Measurements from ENCODE around the gene AR. TPM values are rescaled to one million over a fixed set of nuclear protein-coding genes. Genes with fewer than 3 reads are reported as not detected.

Gene AR
- 2.8 TPM for polyA plus RNA-seq (2013, experiment 1 of 2)
- 2.8 TPM for polyA plus RNA-seq (2013, experiment 2 of 2)

- Histone ChIP-seq H3K36me3 (ENCODE audit: control insufficient read depth, insufficient read depth, low read length) (no peaks in the 10 kb centered on the region), H3K27ac (ENCODE audit: low read depth, low read length) (peak within 1 kb of the TSS; percentile 44), H2BK15ac (replicated peaks; ENCODE audit: low read depth) (no peak within 1 kb of the TSS), H4K5ac (ENCODE audit: low read length) (no peak within 1 kb of the TSS), H3K9ac (ENCODE audit: low read length) (peak within 1 kb of the TSS; percentile 61), H3K79me2 (ENCODE audit: control insufficient read depth, insufficient read depth, low read length) (no peaks in the 10 kb centered on the region), H3K4ac (ENCODE audit: low read depth, low read length) (no peak within 1 kb of the TSS), H3K4me3 (ENCODE audit: low read length) (peak within 1 kb of the TSS; percentile 29), H2BK120ac (ENCODE audit: low read depth, low read length) (no peak within 1 kb of the TSS), H3K4me2 (ENCODE audit: low read length) (peak within 1 kb of the TSS; percentile 68), H3K27me3 (ENCODE audit: insufficient read depth, low read length, poor library complexity) (no peaks in the 10 kb centered on the region), H2AK5ac (ENCODE audit: low read length) (no peak within 1 kb of the TSS), H4K8ac (ENCODE audit: low read depth, low read length) (no peak within 1 kb of the TSS), H3K4me1 (ENCODE audit: control insufficient read depth, low read depth, low read length) (no peaks in the 10 kb centered on the region), H3K79me1 (ENCODE audit: low read length) (no peaks in the 10 kb centered on the region), H3K23ac (ENCODE audit: low read length) (no peak within 1 kb of the TSS), H3K56ac (ENCODE audit: low read length) (peak within 1 kb of the TSS; percentile 73), H2BK5ac (ENCODE audit: low read length) (no peak within 1 kb of the TSS), H3K18ac (ENCODE audit: low read length) (peak within 1 kb of the TSS; percentile 72)
- DNase-seq: peak; percentile 84
- no CpG with 5 or more reads among the region's 30 CpGs for WGBS (ENCODE audit: extremely low coverage, insufficient coverage, low lambda C conversion rate)
Measured at GRCh38 chrX:67543818-67544217, at the start of gene AR. AR (plus strand) TSS chrX:67544021; CDS start chrX:67545147, 1,126 bp downstream.

DNA sequence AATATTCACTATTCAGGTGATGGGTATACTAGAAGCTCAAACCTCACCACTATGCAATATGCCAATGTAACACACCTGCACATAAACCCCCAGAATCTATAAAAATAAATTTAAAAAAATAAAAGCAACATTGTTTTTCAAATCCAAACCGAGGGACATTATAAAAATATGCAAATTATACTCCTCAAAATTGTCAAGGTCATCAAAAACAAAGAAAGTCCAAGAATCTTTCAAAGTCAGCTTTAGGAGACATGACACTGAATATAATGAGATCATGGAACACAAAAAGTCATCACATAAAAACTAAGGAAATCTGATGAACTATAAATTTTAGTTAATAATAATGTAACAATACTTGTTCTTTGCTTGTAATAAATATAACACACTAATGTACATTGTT, 43.2 kb upstream of the AR start:
- Histone ChIP-seq H3K18ac (ENCODE audit: low read length) (no peak overlapping the region), H3K4me2 (ENCODE audit: low read length) (no peak overlapping the region), H3K36me3 (ENCODE audit: control insufficient read depth, insufficient read depth, low read length) (no peaks in the 10 kb centered on the region), H3K27ac (ENCODE audit: low read depth, low read length) (no peak overlapping the region), H4K5ac (ENCODE audit: low read length) (no peak overlapping the region), H3K4me1 (ENCODE audit: control insufficient read depth, low read depth, low read length) (no peaks in the 10 kb centered on the region), H2BK5ac (ENCODE audit: low read length) (no peak overlapping the region), H3K79me2 (ENCODE audit: control insufficient read depth, insufficient read depth, low read length) (no peaks in the 10 kb centered on the region), H2BK120ac (ENCODE audit: low read depth, low read length) (no peak overlapping the region), H3K9ac (ENCODE audit: low read length) (no peak overlapping the region), H3K4me3 (ENCODE audit: low read length) (no peak overlapping the region), H3K56ac (ENCODE audit: low read length) (no peak overlapping the region), H3K27me3 (ENCODE audit: insufficient read depth, low read length, poor library complexity) (no peaks in the 10 kb centered on the region), H3K4ac (ENCODE audit: low read depth, low read length) (no peak overlapping the region), H4K8ac (ENCODE audit: low read depth, low read length) (no peak overlapping the region), H3K79me1 (ENCODE audit: low read length) (no peaks in the 10 kb centered on the region), H2AK5ac (ENCODE audit: low read length) (no peak overlapping the region), H3K23ac (ENCODE audit: low read length) (no peak overlapping the region), H2BK15ac (replicated peaks; ENCODE audit: low read depth) (no peak overlapping the region)
- WGBS (ENCODE audit: extremely low coverage, insufficient coverage, low lambda C conversion rate): no CpG with 5 or more reads among the region's 1 CpG
- DNase-seq: no peak

- H3K27ac ChIP-seq (ENCODE audit: low read depth, low read length): no peak overlapping the region
- H3K4me3 ChIP-seq (ENCODE audit: low read length): no peak overlapping the region
- H3K79me1 ChIP-seq (ENCODE audit: low read length): no peaks in the 10 kb centered on the region
- H3K79me2 ChIP-seq (ENCODE audit: control insufficient read depth, insufficient read depth, low read length): no peaks in the 10 kb centered on the region
- no peaks in the 10 kb centered on the region for H3K27me3 ChIP-seq (ENCODE audit: insufficient read depth, low read length, poor library complexity)
- no peak overlapping the region for H3K9ac ChIP-seq (ENCODE audit: low read length)
- no peak overlapping the region for H2BK5ac ChIP-seq (ENCODE audit: low read length)
- H3K23ac ChIP-seq (ENCODE audit: low read length): no peak overlapping the region
- no peak for DNase-seq
- H2BK120ac ChIP-seq (ENCODE audit: low read depth, low read length): no peak overlapping the region
- no peak overlapping the region for H3K18ac ChIP-seq (ENCODE audit: low read length)
- H4K8ac ChIP-seq (ENCODE audit: low read depth, low read length): no peak overlapping the region
- H3K4me1 ChIP-seq (ENCODE audit: control insufficient read depth, low read depth, low read length): no peaks in the 10 kb centered on the region
- no peak overlapping the region for H3K4ac ChIP-seq (ENCODE audit: low read depth, low read length)
- no peak overlapping the region for H4K5ac ChIP-seq (ENCODE audit: low read length)
- H2BK15ac ChIP-seq (replicated peaks; ENCODE audit: low read depth): no peak overlapping the region
- H3K36me3 ChIP-seq (ENCODE audit: control insufficient read depth, insufficient read depth, low read length): no peaks in the 10 kb centered on the region
- H2AK5ac ChIP-seq (ENCODE audit: low read length): no peak overlapping the region
- H3K4me2 ChIP-seq (ENCODE audit: low read length): no peak overlapping the region
- no peak overlapping the region for H3K56ac ChIP-seq (ENCODE audit: low read length)
Measured at GRCh38 chrX:67503004-67503403, 40.8 kb upstream of the AR start.

DNA sequence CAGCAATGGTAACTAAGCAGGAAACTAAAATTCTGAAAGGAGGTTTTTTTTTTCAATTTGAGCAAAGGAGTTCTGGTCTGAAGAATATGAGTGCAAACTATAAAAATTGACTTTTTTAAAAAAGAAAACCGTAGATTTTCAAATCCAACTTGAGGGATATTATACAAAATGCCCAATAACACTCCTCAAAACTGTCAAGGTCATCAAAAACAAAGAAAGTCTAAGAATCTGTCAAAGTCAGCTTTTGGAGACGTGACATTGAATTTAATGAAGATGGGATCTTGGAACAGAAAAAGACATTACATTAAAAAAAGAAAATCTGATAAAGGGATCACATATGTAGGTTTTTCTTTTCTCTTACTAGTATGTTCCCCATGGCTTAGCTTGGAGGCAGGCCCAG, 40.4 kb upstream of the AR start:
- no peak overlapping the region for H3K4me3 ChIP-seq (ENCODE audit: low read length)
- DNase-seq: no peak

DNA sequence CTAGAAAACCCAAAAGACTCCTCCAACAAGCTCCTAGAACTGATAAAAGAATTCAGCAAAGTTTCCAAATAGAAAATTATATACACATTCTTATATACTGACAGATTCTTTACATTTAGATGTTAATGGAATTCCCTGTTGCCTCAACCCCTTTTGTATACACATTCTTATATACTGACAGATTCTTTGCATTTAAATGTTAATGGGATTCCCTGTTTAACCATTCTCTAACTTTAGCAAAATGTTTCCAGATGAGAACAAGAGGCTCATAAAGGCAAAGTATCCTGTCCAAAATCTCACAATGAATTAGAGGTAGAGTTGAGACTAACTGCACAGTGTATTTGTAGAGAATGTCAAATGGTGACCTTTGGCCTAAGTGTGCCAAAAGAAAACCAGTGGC, 23.1 kb upstream of the AR start:
- no peaks in the 10 kb centered on the region for H3K79me1 ChIP-seq (ENCODE audit: low read length)
- no peak overlapping the region for H3K56ac ChIP-seq (ENCODE audit: low read length)
- no peak for DNase-seq

More for the DNA sequence above, 40.4 kb upstream of the AR start:
- H3K9ac ChIP-seq (ENCODE audit: low read length): no peak overlapping the region
- no peaks in the 10 kb centered on the region for H3K36me3 ChIP-seq (ENCODE audit: control insufficient read depth, insufficient read depth, low read length)
- no CpG with 5 or more reads among the region's 2 CpGs for WGBS (ENCODE audit: extremely low coverage, insufficient coverage, low lambda C conversion rate)
- no peak overlapping the region for H2BK5ac ChIP-seq (ENCODE audit: low read length)
- no peak overlapping the region for H3K56ac ChIP-seq (ENCODE audit: low read length)
- H4K8ac ChIP-seq (ENCODE audit: low read depth, low read length): no peak overlapping the region
- H2BK15ac ChIP-seq (replicated peaks; ENCODE audit: low read depth): no peak overlapping the region
- no peak overlapping the region for H3K23ac ChIP-seq (ENCODE audit: low read length)
- no peaks in the 10 kb centered on the region for H3K79me1 ChIP-seq (ENCODE audit: low read length)
- H3K4me1 ChIP-seq (ENCODE audit: control insufficient read depth, low read depth, low read length): no peaks in the 10 kb centered on the region
- no peaks in the 10 kb centered on the region for H3K79me2 ChIP-seq (ENCODE audit: control insufficient read depth, insufficient read depth, low read length)
- no peak overlapping the region for H4K5ac ChIP-seq (ENCODE audit: low read length)
- H3K4me2 ChIP-seq (ENCODE audit: low read length): no peak overlapping the region
- H3K27me3 ChIP-seq (ENCODE audit: insufficient read depth, low read length, poor library complexity): no peaks in the 10 kb centered on the region
- H2AK5ac ChIP-seq (ENCODE audit: low read length): no peak overlapping the region
- H3K27ac ChIP-seq (ENCODE audit: low read depth, low read length): no peak overlapping the region
- no peak overlapping the region for H2BK120ac ChIP-seq (ENCODE audit: low read depth, low read length)
- H3K4ac ChIP-seq (ENCODE audit: low read depth, low read length): no peak overlapping the region
- no peak overlapping the region for H3K18ac ChIP-seq (ENCODE audit: low read length)

DNA sequence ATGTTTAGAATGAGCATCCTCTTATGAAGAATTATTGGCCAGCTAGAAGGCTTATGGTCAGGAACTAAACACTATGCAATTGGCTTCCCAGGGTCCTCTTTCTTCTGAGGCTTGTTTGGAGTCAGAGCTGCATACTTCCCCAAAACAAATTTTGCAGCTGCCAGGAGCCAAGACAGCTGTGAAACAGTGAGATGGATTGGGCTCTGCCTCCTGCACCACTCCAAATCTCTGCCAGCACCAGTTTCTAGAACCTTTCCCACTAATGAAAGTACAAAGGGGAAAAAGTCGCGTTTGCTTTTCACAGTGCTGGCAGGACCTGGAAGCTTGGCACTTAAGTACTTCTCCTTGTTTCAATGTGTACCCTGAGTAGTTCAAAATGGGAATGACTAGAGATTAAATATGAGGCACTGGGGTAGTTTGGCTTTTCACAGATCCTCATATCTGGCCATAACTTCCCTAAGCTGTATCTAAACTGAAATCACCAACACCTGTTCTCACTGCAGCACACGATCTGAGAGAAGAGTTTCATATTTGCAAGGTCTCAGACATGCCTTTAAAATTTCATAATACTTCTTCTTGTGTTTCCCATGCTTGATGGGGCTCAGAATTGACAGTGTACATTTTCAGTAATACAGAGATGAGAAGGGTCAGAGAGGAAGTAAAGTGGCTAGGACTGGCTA, 20.7 kb upstream of the AR start:
- H2AK5ac ChIP-seq (ENCODE audit: low read length): no peak overlapping the region
- no peak overlapping the region for H3K9ac ChIP-seq (ENCODE audit: low read length)
- H3K18ac ChIP-seq (ENCODE audit: low read length): no peak overlapping the region
- H3K27ac ChIP-seq (ENCODE audit: low read depth, low read length): no peak overlapping the region
- H3K4me3 ChIP-seq (ENCODE audit: low read length): no peak overlapping the region
- H3K4me1 ChIP-seq (ENCODE audit: control insufficient read depth, low read depth, low read length): no peaks in the 10 kb centered on the region
- no peak overlapping the region for H3K23ac ChIP-seq (ENCODE audit: low read length)
- H3K79me1 ChIP-seq (ENCODE audit: low read length): no peaks in the 10 kb centered on the region
- DNase-seq: no peak
- H3K79me2 ChIP-seq (ENCODE audit: control insufficient read depth, insufficient read depth, low read length): no peaks in the 10 kb centered on the region
- no peak overlapping the region for H3K56ac ChIP-seq (ENCODE audit: low read length)
- H2BK120ac ChIP-seq (ENCODE audit: low read depth, low read length): no peak overlapping the region
- H4K8ac ChIP-seq (ENCODE audit: low read depth, low read length): no peak overlapping the region
- H4K5ac ChIP-seq (ENCODE audit: low read length): no peak overlapping the region
- H3K27me3 ChIP-seq (ENCODE audit: insufficient read depth, low read length, poor library complexity): no peaks in the 10 kb centered on the region
- H3K4ac ChIP-seq (ENCODE audit: low read depth, low read length): no peak overlapping the region
- no peak overlapping the region for H3K4me2 ChIP-seq (ENCODE audit: low read length)
- H3K36me3 ChIP-seq (ENCODE audit: control insufficient read depth, insufficient read depth, low read length): no peaks in the 10 kb centered on the region
- H2BK5ac ChIP-seq (ENCODE audit: low read length): no peak overlapping the region
- no CpG with 5 or more reads among the region's 3 CpGs for WGBS (ENCODE audit: extremely low coverage, insufficient coverage, low lambda C conversion rate)
- H2BK15ac ChIP-seq (replicated peaks; ENCODE audit: low read depth): no peak overlapping the region

More for the DNA sequence above, 23.1 kb upstream of the AR start:
- H3K4me3 ChIP-seq (ENCODE audit: low read length): no peak overlapping the region
- H3K79me2 ChIP-seq (ENCODE audit: control insufficient read depth, insufficient read depth, low read length): no peaks in the 10 kb centered on the region
- no peak overlapping the region for H2AK5ac ChIP-seq (ENCODE audit: low read length)
- H3K4me2 ChIP-seq (ENCODE audit: low read length): no peak overlapping the region
- no peak overlapping the region for H3K23ac ChIP-seq (ENCODE audit: low read length)
- H4K5ac ChIP-seq (ENCODE audit: low read length): no peak overlapping the region
- no peak overlapping the region for H2BK120ac ChIP-seq (ENCODE audit: low read depth, low read length)
- H3K18ac ChIP-seq (ENCODE audit: low read length): no peak overlapping the region
- H3K4ac ChIP-seq (ENCODE audit: low read depth, low read length): no peak overlapping the region
- no peak overlapping the region for H3K9ac ChIP-seq (ENCODE audit: low read length)
- H2BK5ac ChIP-seq (ENCODE audit: low read length): no peak overlapping the region
- no peaks in the 10 kb centered on the region for H3K27me3 ChIP-seq (ENCODE audit: insufficient read depth, low read length, poor library complexity)
- H3K27ac ChIP-seq (ENCODE audit: low read depth, low read length): no peak overlapping the region
- no peaks in the 10 kb centered on the region for H3K36me3 ChIP-seq (ENCODE audit: control insufficient read depth, insufficient read depth, low read length)
- H3K4me1 ChIP-seq (ENCODE audit: control insufficient read depth, low read depth, low read length): no peaks in the 10 kb centered on the region
- no peak overlapping the region for H4K8ac ChIP-seq (ENCODE audit: low read depth, low read length)
- no peak overlapping the region for H2BK15ac ChIP-seq (replicated peaks; ENCODE audit: low read depth)
